Hepatocyte (in vitro differentiated cells): ENCODE results near the gene GNA14.

Source experiments
- EZH2 ChIP-seq: fragments of 200-600 bp; sonication (generic); IDR thresholded peaks from 2 replicates; pipeline ENCODE4 v1.6.1; 2016; ENCODE audit warnings: antibody characterized with exemption, mild to moderate bottlenecking, borderline replicate concordance
- TF ChIP-seq, protein P1 (sequence below): fragments of 200-600 bp; sonication (generic); IDR thresholded peaks from 2 replicates; pipeline ENCODE4 v1.5.1; 2016; ENCODE audit warnings: antibody characterized with exemption, mild to moderate bottlenecking; ENCODE audit not compliant: poor library complexity

DNA sequence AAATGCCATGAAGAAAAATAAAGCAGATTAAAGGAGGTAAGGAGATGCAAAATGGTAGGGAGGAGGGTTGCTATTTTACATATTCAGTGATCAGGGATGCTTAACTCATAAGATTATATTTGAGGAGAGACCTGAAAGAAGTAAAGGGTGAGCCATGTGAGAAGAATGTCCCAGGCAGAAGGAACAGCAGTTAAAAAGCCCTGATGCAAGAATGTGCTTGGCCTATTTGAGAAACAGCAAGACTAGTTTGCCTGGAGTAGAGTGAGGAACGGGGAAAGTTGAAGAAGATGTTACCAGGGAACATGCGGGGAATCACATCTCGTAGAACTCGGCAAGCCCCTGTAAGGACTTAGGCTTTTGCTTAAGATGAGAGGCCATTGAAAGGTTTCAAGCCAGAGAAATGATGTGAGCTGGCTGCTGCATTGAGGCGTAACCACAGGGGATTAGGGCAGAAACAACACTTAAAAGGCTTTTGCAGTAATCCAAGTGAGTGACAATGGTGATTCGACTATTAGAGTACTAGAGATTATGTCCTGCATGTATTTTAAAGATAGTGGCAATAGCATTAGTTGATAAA, 272.1 kb downstream of the GNA14 start:
- TF ChIP-seq, protein P1, sequence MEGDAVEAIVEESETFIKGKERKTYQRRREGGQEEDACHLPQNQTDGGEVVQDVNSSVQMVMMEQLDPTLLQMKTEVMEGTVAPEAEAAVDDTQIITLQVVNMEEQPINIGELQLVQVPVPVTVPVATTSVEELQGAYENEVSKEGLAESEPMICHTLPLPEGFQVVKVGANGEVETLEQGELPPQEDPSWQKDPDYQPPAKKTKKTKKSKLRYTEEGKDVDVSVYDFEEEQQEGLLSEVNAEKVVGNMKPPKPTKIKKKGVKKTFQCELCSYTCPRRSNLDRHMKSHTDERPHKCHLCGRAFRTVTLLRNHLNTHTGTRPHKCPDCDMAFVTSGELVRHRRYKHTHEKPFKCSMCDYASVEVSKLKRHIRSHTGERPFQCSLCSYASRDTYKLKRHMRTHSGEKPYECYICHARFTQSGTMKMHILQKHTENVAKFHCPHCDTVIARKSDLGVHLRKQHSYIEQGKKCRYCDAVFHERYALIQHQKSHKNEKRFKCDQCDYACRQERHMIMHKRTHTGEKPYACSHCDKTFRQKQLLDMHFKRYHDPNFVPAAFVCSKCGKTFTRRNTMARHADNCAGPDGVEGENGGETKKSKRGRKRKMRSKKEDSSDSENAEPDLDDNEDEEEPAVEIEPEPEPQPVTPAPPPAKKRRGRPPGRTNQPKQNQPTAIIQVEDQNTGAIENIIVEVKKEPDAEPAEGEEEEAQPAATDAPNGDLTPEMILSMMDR: no peak
- TF ChIP-seq EZH2: no peak
